ENCODE measurements around the gene C1orf226.

DNA sequence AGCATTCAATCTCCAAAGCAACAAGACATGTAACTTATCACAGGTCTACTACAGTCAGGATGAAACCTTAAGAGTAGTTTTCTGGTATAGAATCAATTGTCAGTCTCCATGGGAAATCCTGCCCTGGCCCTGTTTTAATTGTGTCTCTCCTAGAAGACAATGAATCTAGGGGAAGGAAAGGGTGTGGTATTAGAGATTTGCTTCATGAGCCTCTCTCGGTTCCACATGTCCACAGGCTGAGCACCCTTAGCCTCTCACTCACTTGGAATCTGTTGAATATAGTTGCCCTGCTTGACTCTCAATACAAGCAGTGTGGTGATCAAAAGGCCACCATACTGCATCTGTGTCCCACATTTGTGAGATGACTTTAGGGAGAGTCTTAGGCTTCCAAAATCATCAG lies 22.6 kb upstream of the C1orf226 start:
- TF ChIP-seq, protein P1, sequence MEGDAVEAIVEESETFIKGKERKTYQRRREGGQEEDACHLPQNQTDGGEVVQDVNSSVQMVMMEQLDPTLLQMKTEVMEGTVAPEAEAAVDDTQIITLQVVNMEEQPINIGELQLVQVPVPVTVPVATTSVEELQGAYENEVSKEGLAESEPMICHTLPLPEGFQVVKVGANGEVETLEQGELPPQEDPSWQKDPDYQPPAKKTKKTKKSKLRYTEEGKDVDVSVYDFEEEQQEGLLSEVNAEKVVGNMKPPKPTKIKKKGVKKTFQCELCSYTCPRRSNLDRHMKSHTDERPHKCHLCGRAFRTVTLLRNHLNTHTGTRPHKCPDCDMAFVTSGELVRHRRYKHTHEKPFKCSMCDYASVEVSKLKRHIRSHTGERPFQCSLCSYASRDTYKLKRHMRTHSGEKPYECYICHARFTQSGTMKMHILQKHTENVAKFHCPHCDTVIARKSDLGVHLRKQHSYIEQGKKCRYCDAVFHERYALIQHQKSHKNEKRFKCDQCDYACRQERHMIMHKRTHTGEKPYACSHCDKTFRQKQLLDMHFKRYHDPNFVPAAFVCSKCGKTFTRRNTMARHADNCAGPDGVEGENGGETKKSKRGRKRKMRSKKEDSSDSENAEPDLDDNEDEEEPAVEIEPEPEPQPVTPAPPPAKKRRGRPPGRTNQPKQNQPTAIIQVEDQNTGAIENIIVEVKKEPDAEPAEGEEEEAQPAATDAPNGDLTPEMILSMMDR (IDR thresholded peaks at IDR 0.05; ENCODE audit: borderline replicate concordance, extremely low read depth, low read length, poor library complexity, severe bottlenecking), result no peak
- TF ChIP-seq EZH2 (IDR thresholded peaks at IDR 0.05; ENCODE audit: borderline replicate concordance, low read depth, low read length, severe bottlenecking), result no peak
